Mammary epithelial cell (primary cell): ENCODE data around the gene CSRNP3.

Experiments used
- CTCF ChIP-seq, 2 donors: IDR thresholded peaks in 1 of 2; conservative IDR thresholded peaks in 1 of 2; 2 replicates each; pipeline ENCODE4 v1.5.1; 2011 to 2012; ENCODE audit warnings: inconsistent platforms in 2 of 2, low read length in 2 of 2, mild to moderate bottlenecking in 2 of 2, control low read depth in 1 of 2, low read depth in 1 of 2; ENCODE audit not compliant: insufficient read depth in 1 of 2; ENCODE audit errors: extremely low read depth in 1 of 2
- EZH2 ChIP-seq: IDR thresholded peaks from 2 replicates; pipeline ENCODE4 v1.6.1; 2012; ENCODE audit warnings: low read length, inconsistent platforms, borderline replicate concordance

GRCh38 chr2:165636959-165637358 lies 167.5 kb downstream of the CSRNP3 start:
- TF ChIP-seq CTCF (conservative IDR thresholded peaks at IDR 0.05 in 1 of 2, IDR thresholded peaks at IDR 0.05 in 1 of 2; ENCODE audit: extremely low read depth in 1 of 2, insufficient read depth in 1 of 2, low read depth in 1 of 2, low read length in 2 of 2) (no peak), EZH2 (no peak)
